Measurements from ENCODE around the gene ARHGAP10. TPM values are rescaled to one million over a fixed set of nuclear protein-coding genes. Genes with fewer than 3 reads are reported as not detected.

Gene ARHGAP10
- polyA plus RNA-seq, 1 experiment: 20.2 TPM

DNA sequence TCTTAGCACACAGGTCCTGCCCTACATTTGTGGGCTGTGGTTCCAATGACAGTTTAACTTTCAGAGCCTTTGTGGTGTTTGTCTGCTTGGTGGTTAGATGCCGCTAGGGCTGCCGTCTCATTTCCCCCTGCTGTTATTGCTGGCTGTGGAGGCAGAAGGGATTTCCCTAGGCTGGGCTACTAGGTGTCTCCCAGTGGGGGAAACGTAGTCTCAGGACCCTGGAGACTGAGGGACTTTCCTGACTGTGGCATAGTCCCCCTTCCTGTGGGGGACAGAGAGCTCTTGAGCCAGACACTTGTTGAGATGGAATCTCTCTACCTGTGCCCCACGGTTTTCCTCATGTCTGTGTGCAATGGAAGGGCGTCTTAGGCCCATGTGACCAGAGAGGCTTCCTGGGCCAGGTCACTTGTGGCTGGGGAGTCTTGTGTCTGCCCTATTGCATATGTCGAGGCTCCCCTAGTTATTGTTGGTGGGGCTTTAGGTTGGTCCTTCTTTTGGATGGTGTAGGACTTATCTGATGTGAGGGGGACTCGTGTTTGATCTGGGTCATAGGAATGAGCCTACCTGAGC is 68.2 kb downstream of the ARHGAP10 start:
- no peak for DNase-seq (ENCODE audit: low read depth)
- no peak overlapping the region for H3K4me3 ChIP-seq (ENCODE audit: low read depth, low read length)
- no peaks in the 10 kb centered on the region for H3K36me3 ChIP-seq (ENCODE audit: control insufficient read depth, insufficient read depth, low read length)
- ChIA-PET CTCF (no interaction called here), POLR2A (no interaction called here)
- TF ChIP-seq, protein P1, sequence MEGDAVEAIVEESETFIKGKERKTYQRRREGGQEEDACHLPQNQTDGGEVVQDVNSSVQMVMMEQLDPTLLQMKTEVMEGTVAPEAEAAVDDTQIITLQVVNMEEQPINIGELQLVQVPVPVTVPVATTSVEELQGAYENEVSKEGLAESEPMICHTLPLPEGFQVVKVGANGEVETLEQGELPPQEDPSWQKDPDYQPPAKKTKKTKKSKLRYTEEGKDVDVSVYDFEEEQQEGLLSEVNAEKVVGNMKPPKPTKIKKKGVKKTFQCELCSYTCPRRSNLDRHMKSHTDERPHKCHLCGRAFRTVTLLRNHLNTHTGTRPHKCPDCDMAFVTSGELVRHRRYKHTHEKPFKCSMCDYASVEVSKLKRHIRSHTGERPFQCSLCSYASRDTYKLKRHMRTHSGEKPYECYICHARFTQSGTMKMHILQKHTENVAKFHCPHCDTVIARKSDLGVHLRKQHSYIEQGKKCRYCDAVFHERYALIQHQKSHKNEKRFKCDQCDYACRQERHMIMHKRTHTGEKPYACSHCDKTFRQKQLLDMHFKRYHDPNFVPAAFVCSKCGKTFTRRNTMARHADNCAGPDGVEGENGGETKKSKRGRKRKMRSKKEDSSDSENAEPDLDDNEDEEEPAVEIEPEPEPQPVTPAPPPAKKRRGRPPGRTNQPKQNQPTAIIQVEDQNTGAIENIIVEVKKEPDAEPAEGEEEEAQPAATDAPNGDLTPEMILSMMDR (IDR thresholded peaks at IDR 0.05; ENCODE audit: insufficient read depth, low read depth, low read length): no peak
- H3K27me3 ChIP-seq (ENCODE audit: control insufficient read depth, insufficient read depth, low read length): no peaks in the 10 kb centered on the region

DNA sequence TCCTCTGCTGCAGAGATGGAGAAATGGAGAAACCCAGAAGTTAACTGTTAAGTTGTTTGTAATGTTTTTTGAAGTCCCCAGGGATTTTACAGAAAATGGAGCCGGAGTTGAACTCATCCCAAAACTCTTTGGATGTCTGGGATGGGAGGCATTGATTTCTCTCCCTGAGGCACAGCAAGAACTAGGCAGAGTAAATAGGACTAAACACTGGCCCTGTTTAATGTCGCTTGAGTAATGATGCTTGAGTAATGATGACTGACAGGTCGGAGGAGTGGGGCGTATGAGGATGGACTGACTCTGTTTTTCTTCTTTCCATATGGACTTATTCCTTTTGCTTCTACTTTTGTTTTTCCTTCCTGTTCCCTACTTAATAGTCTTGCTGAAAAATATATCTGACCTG is 69.9 kb downstream of the ARHGAP10 start:
- DNase-seq (ENCODE audit: low read depth): no peak
- Histone ChIP-seq H3K4me3 (ENCODE audit: low read depth, low read length) (no peak overlapping the region), H3K27me3 (ENCODE audit: control insufficient read depth, insufficient read depth, low read length) (no peaks in the 10 kb centered on the region), H3K36me3 (ENCODE audit: control insufficient read depth, insufficient read depth, low read length) (no peaks in the 10 kb centered on the region)
- ChIA-PET CTCF (no interaction called here), POLR2A (no interaction called here)
- TF ChIP-seq, protein P1 (IDR thresholded peaks at IDR 0.05; ENCODE audit: insufficient read depth, low read depth, low read length): no peak

DNA sequence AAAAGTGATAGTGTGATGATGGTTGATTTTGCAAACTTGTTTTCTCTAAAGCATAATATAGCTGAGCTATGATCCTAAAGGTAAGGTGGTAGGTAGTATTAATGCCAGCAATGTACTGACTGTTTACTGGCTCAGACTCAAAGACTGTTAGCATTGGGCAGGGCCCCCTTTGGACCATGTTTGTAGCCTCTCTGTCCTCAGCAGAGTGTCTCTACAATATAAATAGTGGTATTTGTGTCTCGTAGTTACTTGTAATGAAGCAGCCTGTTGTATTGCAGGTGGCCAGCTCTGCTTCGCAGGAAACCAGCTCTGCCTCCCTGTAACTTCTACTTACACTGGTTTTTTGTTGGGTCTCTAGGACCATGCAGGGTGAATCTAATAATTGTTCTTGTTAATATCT is 70.5 kb downstream of the ARHGAP10 start:
- no peak for DNase-seq (ENCODE audit: low read depth)
- no peaks in the 10 kb centered on the region for H3K36me3 ChIP-seq (ENCODE audit: control insufficient read depth, insufficient read depth, low read length)
- TF ChIP-seq, protein P1 (IDR thresholded peaks at IDR 0.05; ENCODE audit: insufficient read depth, low read depth, low read length): no peak
- ChIA-PET CTCF (no interaction called here), POLR2A (no interaction called here)
- H3K27me3 ChIP-seq (ENCODE audit: control insufficient read depth, insufficient read depth, low read length): no peaks in the 10 kb centered on the region
- no peak overlapping the region for H3K4me3 ChIP-seq (ENCODE audit: low read depth, low read length)

DNA sequence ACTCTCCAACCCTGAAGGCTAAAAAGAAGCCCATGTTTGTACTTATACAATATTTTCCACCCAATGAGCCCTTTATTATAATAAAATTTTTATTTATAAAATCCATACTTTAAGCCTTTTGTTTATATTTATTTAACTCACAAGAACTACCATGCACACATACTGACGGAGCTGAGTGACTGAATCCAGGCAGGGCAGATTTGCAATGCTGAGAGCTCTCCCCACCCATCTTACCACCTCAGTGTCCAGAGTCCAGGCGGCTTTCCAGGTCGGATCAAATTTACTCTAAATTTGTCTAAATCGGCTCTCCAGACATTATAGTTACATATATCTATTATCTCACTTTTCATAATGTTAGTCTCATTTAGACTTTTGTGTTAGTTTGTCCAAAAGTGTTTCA is 74.1 kb downstream of the ARHGAP10 start:
- CTCF ChIA-PET: no interaction called here
- H3K27me3 ChIP-seq (ENCODE audit: control insufficient read depth, insufficient read depth, low read length): no peaks in the 10 kb centered on the region
- POLR2A ChIA-PET: no interaction called here
- no peaks in the 10 kb centered on the region for H3K36me3 ChIP-seq (ENCODE audit: control insufficient read depth, insufficient read depth, low read length)
- TF ChIP-seq, protein P1 (IDR thresholded peaks at IDR 0.05; ENCODE audit: insufficient read depth, low read depth, low read length): no peak
- no peak for DNase-seq (ENCODE audit: low read depth)
- H3K4me3 ChIP-seq (ENCODE audit: low read depth, low read length): no peak overlapping the region

DNA sequence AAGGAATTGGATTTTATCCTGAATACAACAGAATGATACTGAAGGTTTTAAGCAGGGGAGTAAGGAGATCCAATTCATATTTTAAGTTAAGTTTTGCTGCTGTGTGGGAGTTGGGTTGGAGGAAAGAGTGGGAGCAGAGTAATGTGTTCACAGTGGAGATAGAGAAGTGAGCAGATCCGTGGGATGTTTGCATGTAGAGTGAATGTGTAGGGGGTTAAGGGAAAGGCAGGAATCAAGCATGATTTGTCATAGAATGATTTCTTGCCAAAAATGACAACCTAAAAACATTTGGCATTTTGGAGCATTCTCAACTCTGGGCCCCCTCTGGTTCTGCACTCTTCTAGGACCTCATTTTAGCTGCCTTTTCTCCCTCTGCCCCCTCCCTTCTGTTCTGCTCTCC is 76.6 kb downstream of the ARHGAP10 start:
- Histone ChIP-seq H3K27me3 (ENCODE audit: control insufficient read depth, insufficient read depth, low read length) (no peaks in the 10 kb centered on the region), H3K4me3 (ENCODE audit: low read depth, low read length) (no peak overlapping the region), H3K36me3 (ENCODE audit: control insufficient read depth, insufficient read depth, low read length) (no peaks in the 10 kb centered on the region)
- ChIA-PET POLR2A (no interaction called here), CTCF (interaction anchor here (1.4 kb wide), 1 partner anchor 13 kb away, joined by 4 read pairs; no protein-coding TSS in a partner anchor)
- TF ChIP-seq, protein P1 (IDR thresholded peaks at IDR 0.05; ENCODE audit: insufficient read depth, low read depth, low read length): no peak
- no peak for DNase-seq (ENCODE audit: low read depth)

All from BJ (cell line).